Astrocyte of the spinal cord (primary cell): Measurements from ENCODE around the gene FUT8.
A peak's percentile ranks its signal among the peaks of the same experiment; 100 is the strongest.

Experiments
- DNase-seq: peaks from one replicate; pipeline ENCODE4 v3.0.0; 2011; ENCODE audit warnings: low read depth, low spot score
- H3K4me3 ChIP-seq: 2 replicates; pipeline ENCODE4 v1.5.1; 2011; ENCODE audit warnings: low read depth, mild to moderate bottlenecking, low read length, moderate library complexity
- in situ Hi-C: cut with HindIII; loops from 2 replicates; pipeline ENCODE4 v1.10.0; 2017; ENCODE audit warnings: low sequenced_read_pairs
- TF ChIP-seq, protein P1 (sequence below): IDR thresholded peaks from 2 replicates; pipeline ENCODE4 v1.5.1; 2012; ENCODE audit warnings: low read depth, mild to moderate bottlenecking, low read length, inconsistent platforms

Gene FUT8

DNA sequence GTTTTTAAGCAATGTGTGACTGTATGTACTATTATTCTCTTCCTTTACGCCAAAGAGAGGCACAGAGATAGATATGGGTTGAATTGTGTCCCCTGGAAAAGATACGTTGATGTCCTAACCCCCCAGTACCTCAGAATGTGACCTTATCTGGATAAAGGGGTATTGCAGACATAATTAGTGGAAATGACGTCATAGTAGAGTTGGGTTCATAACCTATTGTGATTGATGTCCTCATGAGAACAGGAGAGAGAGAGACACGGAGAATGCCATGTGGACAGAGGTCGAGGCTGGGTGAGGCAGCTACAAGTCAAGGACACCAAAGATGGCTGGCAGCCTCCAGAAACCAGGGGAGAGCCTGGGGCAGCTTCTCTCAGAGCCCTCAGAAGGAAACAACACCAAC is 376.3 kb downstream of the FUT8 start:
- no peak for DNase-seq
- TF ChIP-seq, protein P1, sequence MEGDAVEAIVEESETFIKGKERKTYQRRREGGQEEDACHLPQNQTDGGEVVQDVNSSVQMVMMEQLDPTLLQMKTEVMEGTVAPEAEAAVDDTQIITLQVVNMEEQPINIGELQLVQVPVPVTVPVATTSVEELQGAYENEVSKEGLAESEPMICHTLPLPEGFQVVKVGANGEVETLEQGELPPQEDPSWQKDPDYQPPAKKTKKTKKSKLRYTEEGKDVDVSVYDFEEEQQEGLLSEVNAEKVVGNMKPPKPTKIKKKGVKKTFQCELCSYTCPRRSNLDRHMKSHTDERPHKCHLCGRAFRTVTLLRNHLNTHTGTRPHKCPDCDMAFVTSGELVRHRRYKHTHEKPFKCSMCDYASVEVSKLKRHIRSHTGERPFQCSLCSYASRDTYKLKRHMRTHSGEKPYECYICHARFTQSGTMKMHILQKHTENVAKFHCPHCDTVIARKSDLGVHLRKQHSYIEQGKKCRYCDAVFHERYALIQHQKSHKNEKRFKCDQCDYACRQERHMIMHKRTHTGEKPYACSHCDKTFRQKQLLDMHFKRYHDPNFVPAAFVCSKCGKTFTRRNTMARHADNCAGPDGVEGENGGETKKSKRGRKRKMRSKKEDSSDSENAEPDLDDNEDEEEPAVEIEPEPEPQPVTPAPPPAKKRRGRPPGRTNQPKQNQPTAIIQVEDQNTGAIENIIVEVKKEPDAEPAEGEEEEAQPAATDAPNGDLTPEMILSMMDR: no peak
- in situ Hi-C loops: no loop called here
- H3K4me3 ChIP-seq: no peak overlapping the region

DNA sequence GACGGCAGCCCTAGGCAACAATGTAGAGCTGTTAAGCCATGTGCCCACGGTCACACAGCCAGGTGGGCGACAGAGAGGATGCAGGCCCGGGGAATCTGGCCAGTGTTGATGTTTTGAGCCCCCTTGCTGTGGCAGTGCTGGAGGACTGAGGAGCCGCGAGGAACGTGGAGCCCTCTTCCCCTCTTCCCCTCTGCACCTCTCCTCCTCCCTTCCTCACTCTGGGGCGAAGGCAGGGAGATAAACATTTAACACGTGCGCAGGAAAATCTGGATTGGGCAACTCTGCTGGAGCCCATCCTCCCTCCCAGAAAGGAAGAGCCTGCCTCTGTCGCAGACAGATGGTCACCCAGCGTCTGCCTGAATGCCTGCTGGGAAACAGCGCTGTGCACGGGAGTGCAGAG is 376.8 kb downstream of the FUT8 start:
- in situ Hi-C loops: no loop called here
- DNase-seq: no peak
- no peak overlapping the region for H3K4me3 ChIP-seq
- TF ChIP-seq, protein P1: no peak

DNA sequence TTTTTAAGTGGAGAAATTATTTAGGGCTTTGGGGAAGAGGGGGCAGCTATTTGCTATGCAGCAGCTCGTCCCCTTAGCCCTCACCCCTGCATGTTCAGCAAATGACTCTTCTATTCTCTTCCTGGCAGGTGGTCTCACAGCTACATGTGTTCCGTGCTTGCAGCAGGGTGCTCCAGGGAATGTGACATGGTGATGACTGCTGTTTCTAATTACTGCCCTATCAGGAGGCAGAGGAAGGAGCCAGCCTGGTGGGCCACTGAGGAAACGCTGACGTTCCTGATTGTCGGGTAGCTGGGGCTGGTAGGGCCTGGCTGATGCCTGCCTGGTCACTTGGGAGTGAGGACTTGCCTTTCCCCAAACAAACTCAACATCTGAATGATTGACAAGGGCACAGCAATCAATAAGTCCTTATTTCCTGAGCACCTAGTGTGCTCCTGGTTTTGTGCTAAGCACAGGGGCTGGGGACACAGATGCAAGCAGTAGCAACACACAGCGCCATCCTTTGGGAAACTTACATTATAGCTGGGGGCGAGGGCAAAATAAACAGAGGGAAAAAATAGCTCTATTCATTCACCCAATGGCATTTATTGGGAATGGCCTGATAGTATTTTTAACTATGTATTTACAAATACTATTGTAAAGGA is 377.8 kb downstream of the FUT8 start:
- no peak overlapping the region for H3K4me3 ChIP-seq
- TF ChIP-seq, protein P1: no peak
- in situ Hi-C loops: no loop called here
- no peak for DNase-seq

DNA sequence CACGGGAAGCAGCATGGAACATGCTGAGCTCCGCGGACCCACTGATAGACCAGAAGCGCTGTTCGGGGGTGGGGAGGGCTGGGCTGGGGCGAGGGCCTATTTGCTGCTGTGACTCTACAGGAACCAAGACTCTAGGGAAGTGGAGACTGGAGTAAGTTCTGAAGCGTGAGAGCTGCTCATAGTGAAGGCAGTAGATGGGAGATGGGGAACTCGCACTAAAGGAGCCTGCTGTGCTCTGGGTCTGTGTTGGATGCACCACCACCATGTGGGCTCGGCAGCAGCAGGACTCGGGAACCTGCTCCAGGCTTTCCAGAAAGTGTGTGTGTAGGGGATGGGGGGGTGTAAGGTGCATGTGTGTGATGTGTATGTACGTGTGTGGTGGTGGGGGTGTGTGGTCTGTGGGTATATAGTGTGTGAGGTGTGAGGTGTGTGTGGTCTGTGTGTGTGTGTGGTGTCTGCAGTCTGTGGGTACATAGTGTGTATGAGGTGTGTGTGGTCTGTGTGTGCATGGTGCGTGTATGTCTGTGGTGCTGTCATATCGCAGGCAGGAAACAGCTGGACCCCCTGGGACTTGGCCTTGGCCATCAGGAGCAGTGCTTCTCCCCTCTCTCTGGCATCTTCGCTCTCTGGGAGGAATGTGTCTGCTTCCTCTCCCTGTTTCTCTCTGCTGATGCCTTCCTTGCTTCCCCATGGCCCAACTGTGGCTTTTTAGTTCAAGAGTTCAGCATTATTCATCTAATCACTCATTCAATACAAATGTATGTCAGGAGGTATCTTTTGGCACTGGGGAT is 378.9 kb downstream of the FUT8 start:
- DNase-seq: peak; percentile 47
- TF ChIP-seq, protein P1: no peak
- no peak overlapping the region for H3K4me3 ChIP-seq
- in situ Hi-C loops: no loop called here

DNA sequence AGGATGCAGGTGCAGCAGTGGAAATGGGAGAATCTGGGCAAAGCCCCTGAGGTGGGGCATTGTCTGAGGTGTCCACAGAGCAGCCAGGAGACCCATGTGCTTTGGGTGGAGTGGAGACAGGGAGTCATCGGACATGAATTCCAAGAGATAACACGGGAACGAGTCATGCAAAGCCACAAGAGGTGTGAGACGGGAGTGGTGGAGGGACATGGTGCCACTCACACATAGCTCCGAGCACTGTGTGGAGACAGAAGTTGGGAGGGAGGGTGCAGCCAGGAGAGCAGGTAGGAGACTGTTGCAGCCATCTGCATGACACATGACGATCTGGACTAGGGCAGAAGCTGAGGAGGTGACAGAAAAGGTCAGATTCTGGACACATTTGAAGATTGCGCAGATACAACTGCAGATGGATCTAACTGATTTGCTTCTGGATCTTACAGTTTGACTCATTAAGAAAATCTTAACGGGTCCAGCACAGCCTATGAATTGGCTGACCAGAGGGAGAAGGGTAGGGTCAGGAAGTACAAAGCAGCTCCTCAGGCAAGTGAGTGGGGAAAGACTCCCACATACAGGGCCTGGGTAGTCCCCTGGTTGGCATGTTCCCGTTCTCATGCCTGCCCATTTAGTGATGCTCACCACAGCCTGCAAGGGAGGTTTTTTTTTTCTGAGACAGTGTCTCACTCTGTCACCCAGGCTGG is 379.8 kb downstream of the FUT8 start:
- no peak for DNase-seq
- in situ Hi-C loops: no loop called here
- TF ChIP-seq, protein P1: no peak
- H3K4me3 ChIP-seq: no peak overlapping the region
